ENCODE results near the gene IFT122.
"Not testable (repeated sequence)": the region's sequence is repeated elsewhere in the genome, so short reads cannot be mapped to it uniquely, and the experiment has no call there.

- TF ChIP-seq CTCF, POLR2A (IDR thresholded peaks at IDR 0.05): not testable (repeated sequence)
Observed at GRCh38 chr3:129515821-129516432, 75.9 kb downstream of the IFT122 start.

Measured in testis (tissue), 2 donors.